ENCODE measurements around the gene SCARF1. TPM values are rescaled to one million over a fixed set of nuclear protein-coding genes. Genes with fewer than 3 reads are reported as not detected.

SCARF1 gene
- total RNA-seq, 3 donors from 2014 or later (not counting 1 experiment from before 2014, with no cell fraction given) = 0.59 to 3.1 (median 1.0) TPM

DNA sequence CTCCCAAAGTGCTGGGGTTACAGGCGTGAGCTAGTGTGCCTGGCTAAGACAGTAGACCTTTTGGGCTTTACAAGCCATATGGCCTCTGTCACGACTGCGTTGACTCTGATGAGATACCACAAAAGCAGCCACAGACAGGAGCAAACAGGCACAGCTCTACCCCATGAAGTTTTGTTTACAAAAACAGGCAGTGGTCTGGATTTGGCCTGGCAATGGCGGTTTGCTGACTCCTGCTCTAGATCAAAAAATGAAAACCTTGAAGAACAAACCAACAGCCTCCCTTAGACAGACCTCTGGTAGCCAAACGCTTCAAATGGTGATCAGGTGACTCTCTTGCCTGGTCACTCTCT is 37.6 kb downstream of the SCARF1 start:
- Histone ChIP-seq H3K4me3 (ENCODE audit: low read length) (no peak overlapping the region), H3K36me3 (ENCODE audit: control insufficient read depth, insufficient read depth, low read length) (no peaks in the 10 kb centered on the region), H3K27ac (ENCODE audit: low read length) (peak overlapping the region; percentile 24), H3K9me3 (ENCODE audit: control insufficient read depth, insufficient read depth, low read length) (no peaks in the 10 kb centered on the region), H3K27me3 (ENCODE audit: control insufficient read depth, insufficient read depth, low read length) (no peaks in the 10 kb centered on the region), H3K4me1 (ENCODE audit: control insufficient read depth, insufficient read depth, low read length) (peaks cover 33% of the 10 kb centered on the region)
- Mint-ChIP-seq H3K9me3 (no peaks in the 10 kb centered on the region), H3K36me3 (no peaks in the 10 kb centered on the region), H3K27me3 (ENCODE audit: low read depth in 2 of 2) (no peaks in the 10 kb centered on the region), H3K4me1 (peaks cover 6 to 26% of the 10 kb centered on the region in 2 donors), H3K4me3 (peak overlapping the region; percentile 60), H3K27ac (peak overlapping the region; percentile 83 to 91)
- ATAC-seq (peak in 2 of 3 donors; percentile 14 to 22), DNase-seq (no peak)
- WGBS (ENCODE audit: insufficient coverage) = 51% methylated on average over 5 of the region's 5 CpGs
- TF ChIP-seq, protein P1, sequence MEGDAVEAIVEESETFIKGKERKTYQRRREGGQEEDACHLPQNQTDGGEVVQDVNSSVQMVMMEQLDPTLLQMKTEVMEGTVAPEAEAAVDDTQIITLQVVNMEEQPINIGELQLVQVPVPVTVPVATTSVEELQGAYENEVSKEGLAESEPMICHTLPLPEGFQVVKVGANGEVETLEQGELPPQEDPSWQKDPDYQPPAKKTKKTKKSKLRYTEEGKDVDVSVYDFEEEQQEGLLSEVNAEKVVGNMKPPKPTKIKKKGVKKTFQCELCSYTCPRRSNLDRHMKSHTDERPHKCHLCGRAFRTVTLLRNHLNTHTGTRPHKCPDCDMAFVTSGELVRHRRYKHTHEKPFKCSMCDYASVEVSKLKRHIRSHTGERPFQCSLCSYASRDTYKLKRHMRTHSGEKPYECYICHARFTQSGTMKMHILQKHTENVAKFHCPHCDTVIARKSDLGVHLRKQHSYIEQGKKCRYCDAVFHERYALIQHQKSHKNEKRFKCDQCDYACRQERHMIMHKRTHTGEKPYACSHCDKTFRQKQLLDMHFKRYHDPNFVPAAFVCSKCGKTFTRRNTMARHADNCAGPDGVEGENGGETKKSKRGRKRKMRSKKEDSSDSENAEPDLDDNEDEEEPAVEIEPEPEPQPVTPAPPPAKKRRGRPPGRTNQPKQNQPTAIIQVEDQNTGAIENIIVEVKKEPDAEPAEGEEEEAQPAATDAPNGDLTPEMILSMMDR (IDR thresholded peaks at IDR 0.05) = no peak
- intact Hi-C loops (cut with micrococcal nuclease) = loop anchor here (2.0 kb wide), 1 partner anchor 21 kb away; the partner anchor contains the start of gene SLC43A2

- Histone ChIP-seq H3K4me3 (ENCODE audit: low read length) (no peak overlapping the region), H3K4me1 (ENCODE audit: control insufficient read depth, insufficient read depth, low read length) (peaks cover 27% of the 10 kb centered on the region), H3K9me3 (ENCODE audit: control insufficient read depth, insufficient read depth, low read length) (no peaks in the 10 kb centered on the region), H3K36me3 (ENCODE audit: control insufficient read depth, insufficient read depth, low read length) (no peaks in the 10 kb centered on the region), H3K27me3 (ENCODE audit: control insufficient read depth, insufficient read depth, low read length) (no peaks in the 10 kb centered on the region), H3K27ac (ENCODE audit: low read length) (peak overlapping the region; percentile 47)
- 88% methylated on average over 26 of the region's 26 CpGs for WGBS (ENCODE audit: insufficient coverage)
- Mint-ChIP-seq H3K27ac (peak overlapping the region; percentile 83 to 91), H3K36me3 (no peaks in the 10 kb centered on the region), H3K27me3 (ENCODE audit: low read depth in 2 of 2) (no peaks in the 10 kb centered on the region), H3K9me3 (no peaks in the 10 kb centered on the region), H3K4me1 (peaks cover 6 to 26% of the 10 kb centered on the region in 2 donors), H3K4me3 (no peak overlapping the region)
- DNase-seq = no peak
- no peak for ATAC-seq
- intact Hi-C loops (cut with micrococcal nuclease) = loop anchor here (2.0 kb wide), 1 partner anchor 22 kb away; the partner anchor contains the start of gene SLC43A2
- TF ChIP-seq, protein P1 (IDR thresholded peaks at IDR 0.05) = no peak
These were observed 39.1 kb downstream of the SCARF1 start for GRCh38 chr17:1606352-1606985.

DNA sequence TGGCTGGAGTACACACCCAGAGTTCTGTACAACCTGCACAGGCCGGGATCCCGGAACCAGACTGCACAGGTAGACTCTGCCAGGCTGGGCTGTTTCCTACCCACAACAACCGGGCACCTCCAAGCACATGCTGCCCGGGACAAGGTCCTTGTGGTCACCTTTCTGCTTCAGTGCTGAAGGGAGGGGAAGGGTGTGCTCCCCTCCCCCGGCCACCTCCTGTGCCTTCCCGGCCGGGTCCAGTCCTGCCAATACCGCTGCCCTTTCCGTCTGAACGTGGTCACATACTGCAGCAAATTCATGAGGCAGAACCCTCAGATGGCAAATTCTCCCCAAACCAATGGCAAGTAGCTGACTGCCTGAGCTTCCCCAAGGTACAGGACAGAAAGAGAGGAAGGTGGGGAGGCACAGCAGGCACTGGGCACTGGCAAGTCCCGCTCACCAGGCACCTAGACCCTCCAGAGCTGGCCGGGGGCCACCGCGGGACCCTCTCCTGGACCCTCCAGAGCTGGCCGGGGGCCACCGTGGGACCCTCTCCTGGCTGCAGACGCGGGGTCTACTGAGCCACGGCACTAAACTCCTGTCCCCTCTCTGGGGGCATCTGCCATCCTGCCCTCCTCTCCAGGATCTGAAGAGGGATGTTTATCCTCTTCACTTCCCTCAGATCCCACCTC is 39.7 kb downstream of the SCARF1 start:
- Mint-ChIP-seq H3K27ac (peak overlapping the region in 1 of 2 donors; percentile 63), H3K27me3 (ENCODE audit: low read depth in 2 of 2) (no peaks in the 10 kb centered on the region), H3K4me3 (no peak overlapping the region), H3K36me3 (no peaks in the 10 kb centered on the region), H3K9me3 (no peaks in the 10 kb centered on the region), H3K4me1 (peaks cover 6 to 26% of the 10 kb centered on the region in 2 donors)
- Histone ChIP-seq H3K27me3 (ENCODE audit: control insufficient read depth, insufficient read depth, low read length) (no peaks in the 10 kb centered on the region), H3K36me3 (ENCODE audit: control insufficient read depth, insufficient read depth, low read length) (no peaks in the 10 kb centered on the region), H3K27ac (ENCODE audit: low read length) (no peak overlapping the region), H3K9me3 (ENCODE audit: control insufficient read depth, insufficient read depth, low read length) (no peaks in the 10 kb centered on the region), H3K4me3 (ENCODE audit: low read length) (no peak overlapping the region), H3K4me1 (ENCODE audit: control insufficient read depth, insufficient read depth, low read length) (peaks cover 27% of the 10 kb centered on the region)
- 89% methylated on average over 19 of the region's 19 CpGs for WGBS (ENCODE audit: insufficient coverage)
- TF ChIP-seq, protein P1 (IDR thresholded peaks at IDR 0.05) = no peak
- intact Hi-C loops (cut with micrococcal nuclease) = loop anchor here (2.0 kb wide), 1 partner anchor 23 kb away; the partner anchor contains the start of gene SLC43A2
- no peak for ATAC-seq
- no peak for DNase-seq

All from natural killer cell (primary cell).